ENCODE measurements around the gene LMX1A.

DNA sequence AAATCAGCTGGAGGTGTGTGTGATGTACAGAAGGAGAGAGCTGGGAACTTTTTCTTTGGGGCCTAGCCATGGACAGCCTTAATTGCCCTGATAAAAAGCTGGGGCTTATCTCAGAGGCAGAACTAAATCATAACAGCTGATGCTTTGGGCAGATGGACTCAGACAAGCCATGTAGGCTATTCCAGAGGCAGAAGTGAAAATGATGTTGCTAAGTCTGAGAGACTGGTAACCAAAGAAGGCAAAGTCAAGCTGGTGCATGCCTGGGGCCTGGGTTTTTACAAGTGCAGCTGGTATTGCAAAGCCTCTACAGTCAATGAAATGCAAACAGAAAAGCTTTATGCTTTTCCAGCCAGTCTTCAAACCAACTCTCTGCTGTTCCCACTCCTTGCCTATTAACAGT lies 39.0 kb upstream of the LMX1A start:
- TF ChIP-seq YY1 (IDR thresholded peaks at IDR 0.05; ENCODE audit: insufficient read depth, insufficient read length), result no peak
- no peak for TF ChIP-seq ZNF274 (IDR thresholded peaks at IDR 0.05; ENCODE audit: low read depth, low read length)
- no peak for TF ChIP-seq SUZ12 (IDR thresholded peaks at IDR 0.05; ENCODE audit: extremely low read depth, insufficient read depth, insufficient read length)
